ENCODE data around the gene MYO10.
"Not testable (repeated sequence)": the region's sequence is repeated elsewhere in the genome, so short reads cannot be mapped to it uniquely, and the experiment has no call there.

The MYO10 gene

GRCh38 chr5:16736158-16736995 is 199.7 kb downstream of the MYO10 start:
- no peak for DNase-seq

- no peak for DNase-seq
Measured at GRCh38 chr5:16735101-16736060, 200.7 kb downstream of the MYO10 start.

- DNase-seq: no peak
Measured at GRCh38 chr5:16733331-16734006, 202.6 kb downstream of the MYO10 start.

- no peak for DNase-seq
Measured at GRCh38 chr5:16732356-16732755, 203.7 kb downstream of the MYO10 start.

- DNase-seq: no peak
Measured at GRCh38 chr5:16727755-16728325, 208.2 kb downstream of the MYO10 start.

GRCh38 chr5:16726538-16726946 is 209.5 kb downstream of the MYO10 start:
- DNase-seq: no peak

GRCh38 chr5:16725575-16725974 is 210.5 kb downstream of the MYO10 start:
- DNase-seq: no peak

GRCh38 chr5:16723821-16724220 is 212.3 kb downstream of the MYO10 start:
- no peak for DNase-seq

- no peak for DNase-seq
Measured at GRCh38 chr5:16722097-16722495, 214.0 kb downstream of the MYO10 start.

GRCh38 chr5:16721151-16722096 is 214.7 kb downstream of the MYO10 start:
- DNase-seq: no peak

- not testable (repeated sequence) for DNase-seq
Measured at GRCh38 chr5:16718036-16718435, 218.1 kb downstream of the MYO10 start.

GRCh38 chr5:16713386-16713928 is 222.6 kb downstream of the MYO10 start:
- DNase-seq: no peak

- no peak for DNase-seq
Measured at GRCh38 chr5:16712620-16713019, 223.5 kb downstream of the MYO10 start.

- DNase-seq: no peak
Measured at GRCh38 chr5:16712178-16712577, 223.9 kb downstream of the MYO10 start.

- no peak for DNase-seq
Measured at GRCh38 chr5:16709691-16710433, 226.2 kb downstream of the MYO10 start.

GRCh38 chr5:16707869-16708192 is 228.3 kb downstream of the MYO10 start:
- DNase-seq: no peak

- no peak for DNase-seq
Measured at GRCh38 chr5:16707168-16707868, 228.8 kb downstream of the MYO10 start.

- DNase-seq: no peak
Measured at GRCh38 chr5:16704945-16705344, 231.1 kb downstream of the MYO10 start.

GRCh38 chr5:16702964-16703363 is 233.1 kb downstream of the MYO10 start:
- DNase-seq: no peak
